Omental fat pad (tissue), 4 donors: ENCODE data around the gene DSTN. TPM values are rescaled to one million over a fixed set of nuclear protein-coding genes. Genes with fewer than 3 reads are reported as not detected.

Source experiments
- ATAC-seq: fragments of 150-250 bp; one replicate; pipeline ENCODE4 v1.9.1; 2016; ENCODE audit warnings: mild to moderate bottlenecking, moderate library complexity; ENCODE audit not compliant: low FRiP score
- DNase-seq: peaks from one replicate; pipeline ENCODE4 v3.0.0-alpha.2; 2019; ENCODE audit warnings: low spot score
- total RNA-seq, 4 donors: library from RNA; depleted of rRNA; stranded (reverse); fragments of >200 nt; gene quantifications; one replicate each; pipeline ENCODE4 v1.1.0, GENCODE V29; 2016
- TF ChIP-seq, protein P1 (sequence below), 3 donors: fragments of 450-650 bp; IDR thresholded peaks; one replicate each; pipeline ENCODE4 v1.5.1; 2016 to 2017; ENCODE audit warnings: antibody characterized with exemption in 3 of 3, mild to moderate bottlenecking in 3 of 3, moderate library complexity in 2 of 3

The DSTN gene
- total RNA-seq, 4 donors from 2014 or later = 147 to 228 (median 170) TPM

DNA sequence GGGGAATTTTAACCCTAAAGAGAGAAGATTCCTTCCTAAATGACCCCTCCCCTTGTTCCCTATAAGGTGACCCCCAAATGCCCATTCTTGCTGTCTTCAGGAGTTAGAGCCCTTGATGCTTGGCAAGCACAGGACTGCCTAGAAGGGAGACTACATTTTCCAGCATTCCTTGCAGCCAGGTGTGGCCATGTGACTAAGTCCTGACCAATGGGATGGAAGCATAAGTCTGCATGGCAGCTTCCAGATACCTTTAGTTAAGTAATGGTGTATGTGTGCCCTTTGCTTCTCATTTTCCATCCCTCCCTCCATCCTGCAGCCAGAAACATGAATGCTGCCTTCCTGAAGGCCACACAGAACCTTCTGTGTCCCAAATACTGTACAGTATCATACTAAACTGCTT, 44.2 kb upstream of the DSTN start:
- TF ChIP-seq, protein P1, sequence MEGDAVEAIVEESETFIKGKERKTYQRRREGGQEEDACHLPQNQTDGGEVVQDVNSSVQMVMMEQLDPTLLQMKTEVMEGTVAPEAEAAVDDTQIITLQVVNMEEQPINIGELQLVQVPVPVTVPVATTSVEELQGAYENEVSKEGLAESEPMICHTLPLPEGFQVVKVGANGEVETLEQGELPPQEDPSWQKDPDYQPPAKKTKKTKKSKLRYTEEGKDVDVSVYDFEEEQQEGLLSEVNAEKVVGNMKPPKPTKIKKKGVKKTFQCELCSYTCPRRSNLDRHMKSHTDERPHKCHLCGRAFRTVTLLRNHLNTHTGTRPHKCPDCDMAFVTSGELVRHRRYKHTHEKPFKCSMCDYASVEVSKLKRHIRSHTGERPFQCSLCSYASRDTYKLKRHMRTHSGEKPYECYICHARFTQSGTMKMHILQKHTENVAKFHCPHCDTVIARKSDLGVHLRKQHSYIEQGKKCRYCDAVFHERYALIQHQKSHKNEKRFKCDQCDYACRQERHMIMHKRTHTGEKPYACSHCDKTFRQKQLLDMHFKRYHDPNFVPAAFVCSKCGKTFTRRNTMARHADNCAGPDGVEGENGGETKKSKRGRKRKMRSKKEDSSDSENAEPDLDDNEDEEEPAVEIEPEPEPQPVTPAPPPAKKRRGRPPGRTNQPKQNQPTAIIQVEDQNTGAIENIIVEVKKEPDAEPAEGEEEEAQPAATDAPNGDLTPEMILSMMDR (IDR thresholded peaks at IDR 0.05) = no peak
- ATAC-seq = no peak
- no peak for DNase-seq

DNA sequence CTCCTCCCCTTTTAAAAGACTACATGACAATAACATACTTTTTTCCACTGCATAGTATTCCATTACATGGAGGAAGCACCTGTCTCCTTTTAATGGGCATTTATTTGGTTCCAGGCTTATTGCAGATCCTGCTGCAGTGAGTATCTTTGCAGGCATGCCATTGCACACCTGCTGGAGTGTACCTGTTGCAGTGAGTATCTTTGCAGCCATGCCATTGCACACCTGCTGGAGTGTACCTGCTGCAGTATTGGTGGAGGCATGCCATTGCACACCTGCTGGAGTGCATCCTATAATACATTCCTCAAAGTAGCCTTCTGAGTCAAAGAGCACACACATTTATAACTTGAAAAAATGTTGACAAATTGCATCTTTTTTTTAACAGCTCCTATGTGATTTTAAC, 40.3 kb upstream of the DSTN start:
- TF ChIP-seq, protein P1 (IDR thresholded peaks at IDR 0.05) = no peak
- ATAC-seq = no peak
- no peak for DNase-seq

DNA sequence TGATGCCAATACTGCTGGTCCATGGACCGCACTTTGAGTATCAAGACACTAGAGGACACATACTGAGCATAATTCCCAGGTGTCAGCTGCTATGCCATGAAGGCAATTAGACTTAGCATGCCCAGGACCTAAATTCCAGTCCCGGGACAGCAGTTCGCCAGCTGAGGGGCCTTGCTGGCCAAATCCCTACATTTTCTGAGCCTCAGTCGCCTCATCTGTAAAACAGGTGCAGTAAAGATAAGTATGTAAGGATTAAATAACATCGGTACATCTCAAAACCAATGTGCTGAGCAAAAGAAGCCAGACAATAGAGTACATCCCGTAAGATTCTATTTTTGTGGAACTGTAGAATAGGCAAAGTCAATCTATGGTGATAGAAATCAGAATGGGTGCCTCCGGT, 39.7 kb upstream of the DSTN start:
- ATAC-seq (no peak), DNase-seq (no peak)
- TF ChIP-seq, protein P1 (IDR thresholded peaks at IDR 0.05) = no peak

DNA sequence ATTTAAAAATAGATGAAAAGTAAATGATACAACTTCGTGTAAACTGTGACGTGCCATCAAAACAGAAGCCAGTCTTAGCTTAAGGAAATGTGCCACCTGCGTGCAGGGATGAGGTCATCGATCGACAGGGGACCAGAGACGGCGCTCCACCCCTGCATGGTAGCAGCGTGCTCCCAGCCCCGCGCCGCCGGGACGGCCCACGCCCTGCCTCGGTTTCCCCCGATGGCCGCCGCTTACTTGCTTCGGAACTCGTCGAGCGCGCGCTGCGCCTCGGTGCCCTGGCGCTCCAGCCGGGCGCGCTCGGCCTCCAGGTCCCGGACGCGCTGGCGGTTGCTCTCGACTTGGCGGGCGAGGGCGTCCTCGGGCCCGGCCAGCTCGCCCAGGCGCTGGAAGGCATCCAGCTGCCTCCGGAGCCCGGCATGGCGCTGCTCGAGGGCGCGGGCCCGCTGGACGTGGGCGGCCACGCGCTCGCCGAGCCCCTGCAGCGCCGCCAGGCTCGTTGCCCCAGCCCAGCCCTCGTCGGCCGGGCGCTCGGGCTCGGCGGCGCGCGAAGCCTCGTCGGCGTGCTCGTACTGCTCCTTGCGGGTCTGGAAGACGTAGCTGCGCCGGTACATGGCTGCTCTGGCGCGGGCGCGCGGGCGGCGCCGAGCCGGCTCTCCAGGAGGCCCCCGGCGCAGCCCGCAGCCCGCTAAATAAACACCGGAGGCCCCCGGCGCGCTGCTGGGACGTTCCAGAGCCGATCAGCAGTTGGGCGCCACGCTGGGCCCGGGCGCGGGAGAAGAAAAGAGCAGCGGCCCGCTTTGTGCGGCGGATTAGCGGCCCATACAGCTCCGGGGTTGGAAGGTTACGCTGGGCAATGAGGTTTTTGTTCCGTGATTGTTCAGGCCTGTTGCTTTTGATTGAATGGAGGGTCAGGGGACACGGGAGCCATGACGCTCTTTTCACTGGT, 38.9 kb upstream of the DSTN start, which contains the start of gene BFSP1:
TSS of gene BFSP1 (minus strand) at position 664 of the 949 bp plus-strand sequence. CDS start at position 614, 50 bp downstream.
- ATAC-seq (peak; percentile 87), DNase-seq (no peak)
- TF ChIP-seq, protein P1 (IDR thresholded peaks at IDR 0.05) = no peak

DNA sequence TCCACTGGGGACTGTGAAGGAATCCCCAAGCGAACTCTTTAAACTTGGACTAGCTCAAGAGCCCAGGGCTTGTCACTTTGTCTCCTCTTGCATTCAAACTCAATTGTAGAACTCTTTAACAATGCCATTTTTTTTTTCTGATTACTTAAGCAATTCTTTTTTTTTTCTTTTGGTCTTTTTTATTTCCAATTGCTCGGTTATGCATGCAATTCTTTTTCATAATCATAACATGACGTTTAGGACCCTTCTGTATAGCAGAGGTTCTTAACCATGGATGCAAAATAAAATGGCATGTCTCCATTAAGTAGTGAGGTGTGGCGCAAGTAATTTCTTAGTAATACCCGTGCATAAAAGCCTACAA, 38.2 kb upstream of the DSTN start:
- TF ChIP-seq, protein P1 (IDR thresholded peaks at IDR 0.05) = no peak
- ATAC-seq (no peak), DNase-seq (no peak)

DNA sequence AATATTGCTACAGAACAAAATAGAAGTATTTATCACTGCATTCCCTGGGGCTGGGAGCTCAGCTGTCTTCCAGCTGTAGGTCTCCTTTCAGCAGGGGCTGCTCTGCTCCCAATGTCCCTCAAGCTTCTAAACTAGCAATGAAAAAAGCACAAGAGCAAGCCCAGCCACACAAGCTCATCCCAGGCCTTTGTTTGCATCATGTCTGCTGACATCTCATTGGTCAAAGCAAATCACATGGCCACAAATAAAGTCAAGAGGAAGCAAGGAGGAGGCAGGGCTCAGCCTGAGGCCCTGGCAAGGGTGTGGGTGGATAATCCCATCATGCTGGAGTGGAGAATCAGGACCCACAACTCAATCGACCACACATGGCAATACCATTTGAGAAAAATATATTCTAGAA, 36.5 kb upstream of the DSTN start:
- ATAC-seq = no peak
- no peak for DNase-seq
- TF ChIP-seq, protein P1 (IDR thresholded peaks at IDR 0.05) = no peak

DNA sequence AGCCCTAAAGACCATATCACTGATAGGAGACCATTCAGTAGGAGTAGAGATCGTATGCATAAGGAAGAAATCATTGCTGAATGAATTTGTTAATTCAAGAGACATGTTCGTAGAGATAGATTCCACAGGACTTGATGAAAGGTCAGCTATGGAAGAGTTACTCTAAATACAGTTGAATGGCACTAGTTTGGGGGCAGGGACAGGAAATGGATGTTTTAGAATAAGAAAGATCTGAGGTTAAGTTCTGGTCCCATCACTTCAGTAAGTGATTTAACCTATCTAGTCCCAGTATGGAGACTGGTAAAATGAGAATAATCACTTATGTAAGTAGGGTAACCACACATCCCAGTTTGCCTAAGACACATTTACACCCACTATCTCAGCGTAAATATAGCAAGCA, 35.8 kb upstream of the DSTN start:
- TF ChIP-seq, protein P1 (IDR thresholded peaks at IDR 0.05) = no peak

More for the DNA sequence above, 35.8 kb upstream of the DSTN start:
- no peak for DNase-seq
- ATAC-seq = no peak
